NCI-H2196 treated with DMSO at 0.1 percent for 48 hours (cell line): Measurements from ENCODE around the gene PFN1.

Source experiments
- DNase-seq: peaks from one replicate; lab custom pipeline; 2025; ENCODE audit not compliant: unreplicated experiment; lab: John Stamatoyannopoulos, UW

PFN1 gene

DNA sequence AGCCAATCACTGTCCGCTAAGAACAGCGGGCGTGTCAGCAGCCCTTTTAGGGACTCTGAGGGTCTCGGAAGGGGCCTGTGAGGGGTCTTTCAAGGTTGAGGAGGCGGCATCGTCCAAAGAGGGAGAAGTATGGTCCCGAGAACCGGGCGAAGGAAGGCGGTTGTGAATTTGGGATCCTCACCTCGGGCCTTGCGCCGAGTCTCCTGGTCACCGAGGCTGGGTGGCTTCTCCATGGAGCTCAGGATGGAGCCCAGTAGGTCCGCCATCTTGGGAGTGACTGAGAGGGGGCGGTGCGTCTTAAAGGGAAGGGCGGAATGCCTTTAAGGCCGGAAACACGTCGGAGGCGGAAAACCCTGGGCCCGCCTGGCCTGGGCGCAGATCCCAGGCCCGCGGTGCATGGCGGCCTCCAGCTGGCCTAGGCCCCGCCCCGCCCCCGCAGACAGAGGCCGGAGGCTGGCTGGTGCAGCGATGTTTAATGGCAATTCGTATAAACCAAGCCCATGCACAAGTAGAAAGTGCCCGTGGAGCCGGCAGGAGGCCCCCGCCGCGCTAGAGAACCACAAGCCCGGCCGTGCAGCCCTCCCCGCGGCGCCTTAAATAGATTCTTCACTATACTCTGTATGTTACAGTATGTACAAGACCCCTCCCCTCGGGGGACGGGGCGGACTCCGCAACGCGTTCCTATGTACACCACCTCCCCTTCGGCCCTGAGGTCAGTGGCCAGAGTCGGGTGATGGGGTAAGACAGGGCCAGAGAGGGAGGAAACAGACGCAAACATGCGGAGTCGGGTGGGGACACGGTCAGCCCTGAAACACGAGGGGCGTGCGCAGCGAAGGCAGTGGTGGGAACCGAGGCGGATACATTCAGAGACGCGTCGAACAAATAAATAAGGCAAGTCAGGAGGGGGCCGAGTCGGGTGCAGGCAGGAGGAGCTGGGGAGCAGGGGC lies 19.5 kb upstream of the PFN1 start, which contains the start of gene SPAG7:
SPAG7 (minus strand) TSS at position 279 of the 947 bp plus-strand sequence; CDS start at position 266, 13 bp downstream.
- peak; percentile 53 for DNase-seq

GRCh38 chr17:4966844-4967538 lies 18.7 kb upstream of the PFN1 start:
- peak; percentile 95 for DNase-seq

- DNase-seq, result no peak
These were observed 17.1 kb upstream of the PFN1 start for GRCh38 chr17:4965311-4965986.

- DNase-seq, result no peak
These were observed 12.1 kb upstream of the PFN1 start for GRCh38 chr17:4960279-4960922.

DNA sequence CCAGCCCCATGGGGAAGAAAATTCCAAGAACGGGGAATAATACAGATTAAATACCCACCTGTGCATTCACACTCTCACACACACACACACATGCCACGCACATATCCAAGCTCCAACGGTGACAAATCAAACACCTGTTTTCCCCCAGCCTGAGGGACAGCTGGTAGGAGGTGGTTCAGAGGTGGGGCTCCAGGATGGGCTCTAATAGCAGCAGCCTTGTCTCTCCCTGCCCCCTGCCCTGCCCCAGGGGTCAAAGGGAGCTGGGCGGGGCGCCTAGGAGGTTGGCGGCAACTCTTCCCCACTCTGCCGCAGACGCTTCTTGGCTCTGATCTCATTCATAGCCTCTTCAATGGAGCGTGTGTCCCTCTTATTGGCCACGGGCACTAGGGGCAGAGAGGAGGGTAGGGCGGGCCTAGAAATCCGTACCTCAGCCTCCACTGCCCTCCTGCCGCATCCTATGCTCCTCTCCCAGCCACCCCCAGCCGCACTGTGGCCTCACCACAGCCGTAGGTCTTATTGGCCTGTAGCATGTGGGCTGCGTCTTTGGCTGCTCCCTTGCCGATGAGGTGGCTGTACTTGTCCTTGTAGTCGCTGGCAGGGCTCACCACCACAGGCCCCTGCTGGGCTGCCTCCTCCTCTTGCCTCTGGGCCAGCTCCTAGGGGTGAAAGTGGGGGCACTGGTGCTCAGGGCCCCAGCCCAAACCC lies 11.1 kb upstream of the PFN1 start:
- DNase-seq, result no peak

DNA sequence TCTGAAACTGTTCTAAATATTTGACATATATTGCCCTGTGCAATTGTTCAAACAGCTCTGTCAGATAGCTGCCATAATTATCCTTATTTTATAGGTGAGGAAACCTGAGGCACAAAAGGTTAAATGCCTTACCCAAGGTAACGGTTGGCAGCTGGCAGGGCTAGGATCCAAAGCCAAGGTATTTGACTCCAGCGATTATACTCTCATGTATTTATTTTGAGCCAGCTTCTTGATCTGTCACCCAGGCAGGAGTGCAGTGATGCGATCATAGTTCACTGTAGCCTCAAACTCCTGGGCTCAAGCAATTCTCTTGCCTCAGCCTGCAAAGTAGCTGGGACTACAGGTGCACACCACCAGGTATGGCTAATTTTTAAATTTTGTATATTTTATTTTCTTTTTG lies 9.8 kb upstream of the PFN1 start:
- DNase-seq, result no peak

GRCh38 chr17:4956493-4957061 lies 8.2 kb upstream of the PFN1 start:
- DNase-seq, result no peak

- no peak for DNase-seq
These were observed 6.8 kb upstream of the PFN1 start for GRCh38 chr17:4955091-4955490.

- DNase-seq, result no peak
These were observed 5.2 kb upstream of the PFN1 start for GRCh38 chr17:4953451-4953961.

GRCh38 chr17:4951486-4951885 lies 3.2 kb upstream of the PFN1 start:
- DNase-seq, result no peak

DNA sequence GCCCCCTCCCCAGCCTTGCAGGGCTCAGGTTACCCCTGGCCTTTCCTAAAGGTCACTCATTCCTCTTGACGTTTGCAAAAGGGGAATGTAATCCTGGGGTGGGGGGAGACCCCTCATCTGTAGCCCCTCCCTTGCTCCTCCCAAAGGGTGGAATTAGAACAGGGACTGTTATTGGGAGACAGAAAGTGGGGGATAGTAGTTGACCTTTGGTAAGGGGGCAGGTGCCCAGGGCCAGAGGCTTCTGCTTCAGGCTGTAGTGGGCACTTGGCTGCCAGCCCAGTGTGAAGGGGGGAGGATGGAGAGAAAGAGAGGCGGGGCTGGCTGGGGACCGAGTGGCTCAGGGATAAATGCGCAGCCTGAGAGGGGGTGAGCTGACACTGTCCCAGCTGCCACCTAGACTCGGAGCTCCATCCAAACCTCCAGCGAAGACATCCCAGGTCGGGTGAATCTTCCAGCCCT lies 2.4 kb upstream of the PFN1 start, which contains the start of gene ENO3:
ENO3 (plus strand) TSS at position 374 of the 459 bp plus-strand sequence. CDS start 711 bp downstream, outside the sequence.
- no peak for DNase-seq

- DNase-seq, result no peak
These were observed 1.9 kb upstream of the PFN1 start for GRCh38 chr17:4950075-4950745.

DNA sequence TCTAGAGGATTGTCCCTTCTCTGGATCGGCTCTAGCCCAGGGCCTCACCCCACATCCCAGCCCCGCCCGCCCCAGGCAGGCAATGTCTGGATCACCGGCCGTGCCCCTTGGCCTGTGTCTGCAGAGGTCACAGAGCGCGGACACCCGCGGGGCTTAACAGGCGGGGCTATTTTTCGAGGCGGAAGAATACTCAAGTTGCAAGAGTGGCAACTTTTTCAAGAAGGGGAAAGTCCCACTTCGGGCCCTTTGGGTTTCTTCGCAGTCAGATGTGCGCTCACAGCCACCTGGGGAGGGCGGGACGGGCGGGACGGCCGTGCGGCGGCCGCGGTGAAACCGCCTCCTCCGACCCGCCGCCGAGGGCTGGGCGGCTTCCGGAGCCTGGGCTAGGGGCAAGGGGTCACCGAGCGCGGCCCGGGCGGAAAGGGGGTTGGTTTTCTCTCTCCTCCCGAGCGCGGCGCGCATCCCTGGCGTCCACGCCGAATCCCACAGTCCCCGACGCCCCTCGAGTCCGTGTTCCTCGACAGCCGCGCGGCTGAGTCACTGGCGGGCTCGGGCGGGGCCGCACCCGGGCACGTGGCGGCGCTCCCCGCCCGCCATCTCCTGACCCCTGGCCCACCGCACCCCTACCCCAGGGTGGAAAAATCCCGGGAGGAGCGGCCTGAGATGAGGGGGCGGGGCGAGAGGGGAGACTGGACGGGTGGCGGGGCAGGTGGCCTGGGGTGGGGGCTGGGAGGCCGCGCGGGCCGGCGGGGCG lies 1.2 kb upstream of the PFN1 start:
- DNase-seq, result peak; percentile 50

GRCh38 chr17:4948931-4949320 lies 596 bp upstream of the PFN1 start:
- DNase-seq, result peak; percentile 51

GRCh38 chr17:4947411-4948165 lies 742 bp downstream of the PFN1 start:
- no peak for DNase-seq

GRCh38 chr17:4947010-4947410 lies 1.3 kb downstream of the PFN1 start:
- DNase-seq, result no peak

DNA sequence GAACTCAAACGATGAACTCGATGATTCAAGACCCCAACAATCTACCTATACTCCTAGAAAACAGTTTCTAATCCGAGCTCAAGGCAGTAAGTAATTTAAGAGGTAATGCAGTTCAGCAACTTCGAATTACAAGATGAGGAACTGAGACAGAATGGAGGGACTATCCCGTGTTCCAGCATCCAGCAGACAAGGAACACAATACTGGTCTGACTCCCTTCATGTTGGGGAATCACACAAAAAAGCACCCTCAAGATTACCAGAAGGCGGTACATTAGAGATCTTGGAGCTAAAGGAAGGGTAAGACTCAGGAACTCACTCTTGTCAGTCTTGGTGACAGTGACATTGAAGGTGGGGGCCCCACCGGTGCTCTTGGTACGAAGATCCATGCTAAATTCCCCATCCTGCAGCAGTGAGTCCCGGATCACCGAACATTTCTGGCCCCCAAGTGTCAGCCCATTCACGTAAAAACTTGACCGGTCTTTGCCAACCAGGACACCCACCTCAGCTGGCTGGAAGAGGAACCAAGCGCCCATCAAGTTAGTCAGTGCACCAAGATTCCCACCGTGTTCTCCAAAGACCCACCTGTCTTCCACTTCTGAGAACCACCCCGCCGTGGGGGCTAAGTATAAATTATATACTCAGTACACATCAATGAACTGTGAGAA lies 1.9 kb downstream of the PFN1 start:
- DNase-seq, result no peak
